Measurements from ENCODE around the gene UGT1A6. TPM values are rescaled to one million over a fixed set of nuclear protein-coding genes. Genes with fewer than 3 reads are reported as not detected.

The UGT1A6 gene
- total and polyA plus RNA-seq, 2 donors (not counting 3 experiments of a cell fraction or from before 2014, with no cell fraction given), result not detected

- Histone ChIP-seq H3K4me2 (ENCODE audit: insufficient read depth, low read length) (no peak overlapping the region), H3K4me3 (replicated peaks in 1 of 3; ENCODE audit: insufficient read depth in 1 of 3, low read depth in 1 of 3, low read length in 3 of 3) (no peak overlapping the region), H3K9me3 (replicated peaks; ENCODE audit: control insufficient read depth, insufficient read depth, low read length) (no peaks in the 10 kb centered on the region), H3K4me1 (ENCODE audit: control insufficient read depth, extremely low read depth, insufficient read depth, low read length) (no peaks in the 10 kb centered on the region), H3K9ac (replicated peaks; ENCODE audit: extremely low read depth, insufficient read depth, low read length) (no peak overlapping the region), H3K36me3 (ENCODE audit: control insufficient read depth in 2 of 2, extremely low read depth in 1 of 2, insufficient read depth in 2 of 2, low read length in 2 of 2) (no peaks in the 10 kb centered on the region), H3K9me1 (replicated peaks; ENCODE audit: control insufficient read depth, extremely low read depth, insufficient read depth, low read length) (no peaks in the 10 kb centered on the region), H3K27ac (ENCODE audit: insufficient read depth, low read depth, low read length) (no peak overlapping the region), H3K27me3 (ENCODE audit: control insufficient read depth in 2 of 2, insufficient read depth in 2 of 2, low read length in 2 of 2) (peaks cover 0 to 4% of the 10 kb centered on the region in 2 experiments), H4K20me1 (replicated peaks; ENCODE audit: control insufficient read depth, extremely low read depth, insufficient read depth, low read length) (no peaks in the 10 kb centered on the region), H3K79me2 (ENCODE audit: control insufficient read depth, insufficient read depth, low read length) (no peaks in the 10 kb centered on the region), H2AFZ (ENCODE audit: low read depth, low read length) (no peak overlapping the region)
- ChIA-PET POLR2A (no interaction called here), CTCF (no interaction called here)
- dilution Hi-C loops (cut with MboI; ENCODE audit: extremely low pct_ligation_motif_present, low sequenced_read_pairs) (no loop called here), intact Hi-C loops (cut with micrococcal nuclease) (no loop called here)
- TF ChIP-seq FOS (IDR thresholded peaks at IDR 0.05; ENCODE audit: borderline replicate concordance, insufficient read depth, low read length) (no peak), GATA2 (IDR thresholded peaks at IDR 0.05; ENCODE audit: insufficient read depth, insufficient read length, low read depth, low read length) (no peak), MYC (IDR thresholded peaks at IDR 0.05; ENCODE audit: low read depth, low read length) (no peak), MAX (IDR thresholded peaks at IDR 0.05; ENCODE audit: insufficient read depth, insufficient read length) (no peak), EZH2 (IDR thresholded peaks at IDR 0.05; ENCODE audit: borderline replicate concordance, low read depth, low read length, severe bottlenecking) (no peak), JUN (IDR thresholded peaks at IDR 0.05; ENCODE audit: borderline replicate concordance, insufficient read depth, insufficient read length, low read depth) (no peak), POLR2A (IDR thresholded peaks at IDR 0.05; ENCODE audit: low read depth, low read length) (no peak), POLR2AphosphoS5 (IDR thresholded peaks at IDR 0.05; ENCODE audit: insufficient read depth, low read depth, low read length) (no peak)
- TF ChIP-seq, protein P1, sequence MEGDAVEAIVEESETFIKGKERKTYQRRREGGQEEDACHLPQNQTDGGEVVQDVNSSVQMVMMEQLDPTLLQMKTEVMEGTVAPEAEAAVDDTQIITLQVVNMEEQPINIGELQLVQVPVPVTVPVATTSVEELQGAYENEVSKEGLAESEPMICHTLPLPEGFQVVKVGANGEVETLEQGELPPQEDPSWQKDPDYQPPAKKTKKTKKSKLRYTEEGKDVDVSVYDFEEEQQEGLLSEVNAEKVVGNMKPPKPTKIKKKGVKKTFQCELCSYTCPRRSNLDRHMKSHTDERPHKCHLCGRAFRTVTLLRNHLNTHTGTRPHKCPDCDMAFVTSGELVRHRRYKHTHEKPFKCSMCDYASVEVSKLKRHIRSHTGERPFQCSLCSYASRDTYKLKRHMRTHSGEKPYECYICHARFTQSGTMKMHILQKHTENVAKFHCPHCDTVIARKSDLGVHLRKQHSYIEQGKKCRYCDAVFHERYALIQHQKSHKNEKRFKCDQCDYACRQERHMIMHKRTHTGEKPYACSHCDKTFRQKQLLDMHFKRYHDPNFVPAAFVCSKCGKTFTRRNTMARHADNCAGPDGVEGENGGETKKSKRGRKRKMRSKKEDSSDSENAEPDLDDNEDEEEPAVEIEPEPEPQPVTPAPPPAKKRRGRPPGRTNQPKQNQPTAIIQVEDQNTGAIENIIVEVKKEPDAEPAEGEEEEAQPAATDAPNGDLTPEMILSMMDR (IDR thresholded peaks at IDR 0.05; ENCODE audit: extremely low read depth in 1 of 2, insufficient read depth in 1 of 2, low read depth in 1 of 2, low read length in 2 of 2), result no peak
- DNase-seq (ENCODE audit: low read depth, low spot score) (no peak), FAIRE-seq (no peak)
- BruUV-seq (replicated peaks), result no TSS peak
Measured at GRCh38 chr2:233740870-233741269, 48.2 kb downstream of the UGT1A6 start.
